ENCODE measurements around the gene ODC1.

The ODC1 gene

DNA sequence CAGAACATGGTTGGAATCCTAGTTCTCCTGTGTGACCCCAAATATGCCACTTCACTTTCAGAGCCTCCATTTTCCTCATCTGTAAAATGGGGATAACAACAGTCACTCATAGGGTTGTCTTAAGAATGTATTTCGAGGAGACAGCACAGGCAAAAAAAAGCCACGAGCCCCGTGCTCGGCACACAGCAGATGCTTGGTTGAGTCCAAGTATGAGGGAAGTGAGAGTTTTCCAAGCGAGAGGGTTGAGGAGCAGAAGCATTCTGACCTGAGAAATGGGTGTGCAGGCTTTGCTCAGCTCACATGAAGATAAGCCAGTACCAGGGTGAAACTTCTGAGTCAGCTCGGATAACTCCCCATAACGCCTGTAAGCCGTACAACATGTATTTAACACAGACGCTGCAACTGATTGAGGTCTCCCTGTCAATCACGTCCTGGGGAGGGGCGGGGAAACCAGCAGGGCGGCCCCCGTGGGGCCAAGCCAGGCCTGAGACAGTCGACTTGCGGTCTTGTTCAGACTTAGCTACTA lies 23.0 kb upstream of the ODC1 start:
- TF ChIP-seq, protein P1, sequence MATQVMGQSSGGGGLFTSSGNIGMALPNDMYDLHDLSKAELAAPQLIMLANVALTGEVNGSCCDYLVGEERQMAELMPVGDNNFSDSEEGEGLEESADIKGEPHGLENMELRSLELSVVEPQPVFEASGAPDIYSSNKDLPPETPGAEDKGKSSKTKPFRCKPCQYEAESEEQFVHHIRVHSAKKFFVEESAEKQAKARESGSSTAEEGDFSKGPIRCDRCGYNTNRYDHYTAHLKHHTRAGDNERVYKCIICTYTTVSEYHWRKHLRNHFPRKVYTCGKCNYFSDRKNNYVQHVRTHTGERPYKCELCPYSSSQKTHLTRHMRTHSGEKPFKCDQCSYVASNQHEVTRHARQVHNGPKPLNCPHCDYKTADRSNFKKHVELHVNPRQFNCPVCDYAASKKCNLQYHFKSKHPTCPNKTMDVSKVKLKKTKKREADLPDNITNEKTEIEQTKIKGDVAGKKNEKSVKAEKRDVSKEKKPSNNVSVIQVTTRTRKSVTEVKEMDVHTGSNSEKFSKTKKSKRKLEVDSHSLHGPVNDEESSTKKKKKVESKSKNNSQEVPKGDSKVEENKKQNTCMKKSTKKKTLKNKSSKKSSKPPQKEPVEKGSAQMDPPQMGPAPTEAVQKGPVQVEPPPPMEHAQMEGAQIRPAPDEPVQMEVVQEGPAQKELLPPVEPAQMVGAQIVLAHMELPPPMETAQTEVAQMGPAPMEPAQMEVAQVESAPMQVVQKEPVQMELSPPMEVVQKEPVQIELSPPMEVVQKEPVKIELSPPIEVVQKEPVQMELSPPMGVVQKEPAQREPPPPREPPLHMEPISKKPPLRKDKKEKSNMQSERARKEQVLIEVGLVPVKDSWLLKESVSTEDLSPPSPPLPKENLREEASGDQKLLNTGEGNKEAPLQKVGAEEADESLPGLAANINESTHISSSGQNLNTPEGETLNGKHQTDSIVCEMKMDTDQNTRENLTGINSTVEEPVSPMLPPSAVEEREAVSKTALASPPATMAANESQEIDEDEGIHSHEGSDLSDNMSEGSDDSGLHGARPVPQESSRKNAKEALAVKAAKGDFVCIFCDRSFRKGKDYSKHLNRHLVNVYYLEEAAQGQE (IDR thresholded peaks at IDR 0.05; ENCODE audit: low read depth), result no peak
- TF ChIP-seq YY1 (IDR thresholded peaks at IDR 0.05; ENCODE audit: low read depth), result no peak
- TF ChIP-seq CREB1 (IDR thresholded peaks at IDR 0.05; ENCODE audit: low read depth), result no peak
- TF ChIP-seq, protein P2, sequence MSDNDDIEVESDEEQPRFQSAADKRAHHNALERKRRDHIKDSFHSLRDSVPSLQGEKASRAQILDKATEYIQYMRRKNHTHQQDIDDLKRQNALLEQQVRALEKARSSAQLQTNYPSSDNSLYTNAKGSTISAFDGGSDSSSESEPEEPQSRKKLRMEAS (IDR thresholded peaks at IDR 0.05), result no peak
- no peak for TF ChIP-seq RAD21 (IDR thresholded peaks at IDR 0.05; ENCODE audit: low read depth)
- TF ChIP-seq NFIC (IDR thresholded peaks at IDR 0.05), result no peak
- no peak for TF ChIP-seq TEAD4 (IDR thresholded peaks at IDR 0.05)
- no peak for TF ChIP-seq TCF12 (IDR thresholded peaks at IDR 0.05; ENCODE audit: low read depth)
- no peak for TF ChIP-seq ZBTB7A (IDR thresholded peaks at IDR 0.05; ENCODE audit: low read depth)
- no peak for TF ChIP-seq EP300 (IDR thresholded peaks at IDR 0.05; ENCODE audit: borderline replicate concordance)
- no peak for TF ChIP-seq FOXM1 (IDR thresholded peaks at IDR 0.05; ENCODE audit: borderline replicate concordance, low read depth)
- no peak for TF ChIP-seq EGR1 (IDR thresholded peaks at IDR 0.05)
- TF ChIP-seq, protein P3, sequence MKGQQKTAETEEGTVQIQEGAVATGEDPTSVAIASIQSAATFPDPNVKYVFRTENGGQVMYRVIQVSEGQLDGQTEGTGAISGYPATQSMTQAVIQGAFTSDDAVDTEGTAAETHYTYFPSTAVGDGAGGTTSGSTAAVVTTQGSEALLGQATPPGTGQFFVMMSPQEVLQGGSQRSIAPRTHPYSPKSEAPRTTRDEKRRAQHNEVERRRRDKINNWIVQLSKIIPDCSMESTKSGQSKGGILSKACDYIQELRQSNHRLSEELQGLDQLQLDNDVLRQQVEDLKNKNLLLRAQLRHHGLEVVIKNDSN (IDR thresholded peaks at IDR 0.05), result no peak
- no peak for TF ChIP-seq TAF1 (IDR thresholded peaks at IDR 0.05; ENCODE audit: low read depth)
- no peak for TF ChIP-seq CEBPB (IDR thresholded peaks at IDR 0.05)

DNA sequence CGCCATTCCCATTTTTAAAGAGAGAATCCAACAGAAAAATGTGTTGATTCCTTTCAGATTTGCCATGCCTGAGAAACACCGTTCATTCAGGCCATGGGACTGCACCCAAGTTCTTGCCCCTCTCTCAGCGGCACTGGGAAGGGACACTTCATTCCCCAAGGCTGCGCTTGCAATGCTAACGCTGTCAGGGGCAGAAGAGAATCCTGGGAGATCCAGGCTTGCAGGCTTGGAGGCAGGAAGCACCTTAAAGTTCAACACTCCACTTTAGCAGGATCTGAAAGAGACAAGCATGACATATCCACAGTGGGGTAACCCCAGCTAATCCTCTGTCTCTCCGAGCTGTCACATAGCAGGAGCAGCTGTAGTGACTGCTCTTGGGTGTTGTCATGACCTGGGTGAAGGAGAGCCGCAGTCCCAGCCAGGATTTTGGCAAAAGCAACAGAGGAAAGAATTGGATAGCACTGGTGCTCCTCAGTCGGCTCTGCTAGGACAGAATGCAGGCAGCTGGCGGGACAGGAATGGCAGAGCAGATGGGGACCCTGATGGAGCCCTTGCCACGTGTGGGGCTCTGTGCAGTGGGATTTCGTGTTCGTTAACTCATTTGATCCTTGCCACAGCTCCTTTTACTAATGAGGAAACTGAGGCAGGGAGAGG lies 22.0 kb upstream of the ODC1 start:
- TF ChIP-seq ZBTB7A (IDR thresholded peaks at IDR 0.05; ENCODE audit: low read depth) (no peak), TAF1 (IDR thresholded peaks at IDR 0.05; ENCODE audit: low read depth) (no peak), RAD21 (IDR thresholded peaks at IDR 0.05; ENCODE audit: low read depth) (no peak), TEAD4 (IDR thresholded peaks at IDR 0.05) (no peak), NFIC (IDR thresholded peaks at IDR 0.05) (no peak), TCF12 (IDR thresholded peaks at IDR 0.05; ENCODE audit: low read depth) (no peak), CREB1 (IDR thresholded peaks at IDR 0.05; ENCODE audit: low read depth) (no peak), YY1 (IDR thresholded peaks at IDR 0.05; ENCODE audit: low read depth) (no peak), EP300 (IDR thresholded peaks at IDR 0.05; ENCODE audit: borderline replicate concordance) (no peak), EGR1 (IDR thresholded peaks at IDR 0.05) (no peak), FOXM1 (IDR thresholded peaks at IDR 0.05; ENCODE audit: borderline replicate concordance, low read depth) (no peak), CEBPB (IDR thresholded peaks at IDR 0.05) (no peak)
- TF ChIP-seq, protein P1 (IDR thresholded peaks at IDR 0.05; ENCODE audit: low read depth), result no peak
- TF ChIP-seq, protein P3 (IDR thresholded peaks at IDR 0.05), result no peak
- TF ChIP-seq, protein P2 (IDR thresholded peaks at IDR 0.05), result no peak

DNA sequence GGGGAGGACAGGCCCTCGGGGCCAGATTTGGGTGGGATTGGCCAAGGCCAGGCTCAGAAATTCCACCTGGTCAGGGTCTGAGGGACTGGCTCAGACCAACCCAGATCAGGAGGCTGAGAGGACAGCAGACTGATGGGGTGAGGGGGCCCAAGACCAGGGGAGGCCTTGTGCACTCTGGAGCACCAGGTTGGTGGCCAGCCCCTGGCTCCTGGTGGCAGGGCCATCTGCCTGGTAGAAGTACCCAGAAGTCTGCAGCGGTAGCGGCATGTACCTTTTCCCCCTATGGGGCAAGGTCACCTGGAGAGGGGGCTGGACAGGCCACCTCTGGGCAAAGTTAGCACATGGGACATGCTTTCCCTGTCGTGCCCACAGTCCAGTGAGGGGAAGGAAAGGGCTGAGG lies 21.2 kb upstream of the ODC1 start:
- no peak for TF ChIP-seq CREB1 (IDR thresholded peaks at IDR 0.05; ENCODE audit: low read depth)
- no peak for TF ChIP-seq RAD21 (IDR thresholded peaks at IDR 0.05; ENCODE audit: low read depth)
- no peak for TF ChIP-seq TAF1 (IDR thresholded peaks at IDR 0.05; ENCODE audit: low read depth)
- no peak for TF ChIP-seq FOXM1 (IDR thresholded peaks at IDR 0.05; ENCODE audit: borderline replicate concordance, low read depth)
- no peak for TF ChIP-seq CEBPB (IDR thresholded peaks at IDR 0.05)
- TF ChIP-seq EGR1 (IDR thresholded peaks at IDR 0.05), result no peak
- TF ChIP-seq ZBTB7A (IDR thresholded peaks at IDR 0.05; ENCODE audit: low read depth), result no peak
- TF ChIP-seq EP300 (IDR thresholded peaks at IDR 0.05; ENCODE audit: borderline replicate concordance), result no peak
- no peak for TF ChIP-seq TCF12 (IDR thresholded peaks at IDR 0.05; ENCODE audit: low read depth)
- TF ChIP-seq, protein P2 (IDR thresholded peaks at IDR 0.05), result no peak
- no peak for TF ChIP-seq NFIC (IDR thresholded peaks at IDR 0.05)
- no peak for TF ChIP-seq YY1 (IDR thresholded peaks at IDR 0.05; ENCODE audit: low read depth)
- TF ChIP-seq TEAD4 (IDR thresholded peaks at IDR 0.05), result no peak
- TF ChIP-seq, protein P1 (IDR thresholded peaks at IDR 0.05; ENCODE audit: low read depth), result no peak
- TF ChIP-seq, protein P3 (IDR thresholded peaks at IDR 0.05), result no peak

Measured in Ishikawa (cell line).